Measurements from ENCODE around the gene ING1.

- TF ChIP-seq SUZ12 (IDR thresholded peaks at IDR 0.05; ENCODE audit: extremely low read depth, insufficient read depth, insufficient read length): no peak
- TF ChIP-seq ZNF274 (IDR thresholded peaks at IDR 0.05; ENCODE audit: low read depth, low read length): no peak
- no peak for TF ChIP-seq YY1 (IDR thresholded peaks at IDR 0.05; ENCODE audit: insufficient read depth, insufficient read length)
Observed at GRCh38 chr13:110719036-110719710, 5.7 kb downstream of the ING1 start.

All from NT2/D1 (cell line).